Trophoblast cell (in vitro differentiated cells and primary cell): ENCODE results near the gene PRELID2.

Source experiments
- DNase-seq, 2 donors: peaks; one replicate each; pipeline ENCODE4 v3.0.0-alpha.2; 2016
- H2AFZ ChIP-seq: 2 replicates; pipeline ENCODE4 v1.6.1; 2013; ENCODE audit warnings: low read length, moderate library complexity, mild to moderate bottlenecking; ENCODE audit not compliant: insufficient read depth, poor library complexity
- H2AK5ac ChIP-seq: 2 replicates; pipeline ENCODE4 v1.6.1; 2013; ENCODE audit warnings: mild to moderate bottlenecking, low read length
- H2BK120ac ChIP-seq: 2 replicates; pipeline ENCODE4 v1.6.1; 2013; ENCODE audit warnings: low read length, mild to moderate bottlenecking, moderate library complexity; ENCODE audit not compliant: insufficient read depth, poor library complexity
- H2BK12ac ChIP-seq: 2 replicates; pipeline ENCODE4 v1.6.1; 2013; ENCODE audit warnings: mild to moderate bottlenecking, low read length, moderate library complexity
- H2BK5ac ChIP-seq: 2 replicates; pipeline ENCODE4 v1.6.1; 2013; ENCODE audit warnings: low read length, low read depth, moderate library complexity, mild to moderate bottlenecking; ENCODE audit not compliant: poor library complexity
- H3K14ac ChIP-seq: 2 replicates; pipeline ENCODE4 v1.6.1; 2013; ENCODE audit warnings: mild to moderate bottlenecking, low read length
- H3K18ac ChIP-seq: 2 replicates; pipeline ENCODE4 v1.6.1; 2013; ENCODE audit warnings: mild to moderate bottlenecking, low read length
- H3K23ac ChIP-seq: 2 replicates; pipeline ENCODE4 v1.6.1; 2013; ENCODE audit warnings: low read length
- H3K27ac ChIP-seq: 2 replicates; pipeline ENCODE4 v1.5.1; 2013; ENCODE audit warnings: low read depth, mild to moderate bottlenecking, inconsistent platforms, low read length, moderate library complexity
- H3K27me3 ChIP-seq: 2 replicates; pipeline ENCODE4 v1.6.1; 2013; ENCODE audit warnings: inconsistent platforms, mild to moderate bottlenecking, low read length, moderate library complexity; ENCODE audit not compliant: insufficient read depth
- H3K36me3 ChIP-seq, 2 experiments: 1 replicate in 1 of 2; 2 replicates in 1 of 2; pipeline ENCODE4 v1.6.1; 2013; ENCODE audit warnings: low read length in 2 of 2, mild to moderate bottlenecking in 2 of 2, moderate library complexity in 1 of 2; ENCODE audit not compliant: insufficient read depth in 2 of 2, control insufficient read depth in 1 of 2
- H3K4ac ChIP-seq: 2 replicates; pipeline ENCODE4 v1.6.1; 2013; ENCODE audit warnings: low read depth, mild to moderate bottlenecking, low read length, moderate library complexity
- H3K4me1 ChIP-seq, 2 experiments: 1 replicate in 1 of 2; 2 replicates in 1 of 2; pipeline ENCODE4 v1.6.1; 2013; ENCODE audit warnings: low read length in 2 of 2, mild to moderate bottlenecking in 2 of 2, moderate library complexity in 1 of 2; ENCODE audit not compliant: insufficient read depth in 2 of 2, control insufficient read depth in 1 of 2
- H3K4me2 ChIP-seq: 2 replicates; pipeline ENCODE4 v1.6.1; 2013; ENCODE audit warnings: inconsistent platforms, mild to moderate bottlenecking, low read length, moderate library complexity
- H3K4me3 ChIP-seq: 2 replicates; pipeline ENCODE4 v1.5.1; 2013; ENCODE audit warnings: mild to moderate bottlenecking, low read depth, low read length, inconsistent platforms
- H3K79me1 ChIP-seq: one replicate; pipeline ENCODE4 v1.6.1; 2013; ENCODE audit warnings: low read length
- H3K79me2 ChIP-seq: 2 replicates; pipeline ENCODE4 v1.6.1; 2013; ENCODE audit warnings: low read length, mild to moderate bottlenecking; ENCODE audit not compliant: control insufficient read depth, insufficient read depth, poor library complexity
- H3K9ac ChIP-seq: 2 replicates; pipeline ENCODE4 v1.6.1; 2013; ENCODE audit warnings: mild to moderate bottlenecking, low read length
- H3K9me3 ChIP-seq: 2 replicates; pipeline ENCODE4 v1.6.1; 2013; ENCODE audit warnings: low read depth, mild to moderate bottlenecking, control low read depth, inconsistent platforms, low read length; ENCODE audit not compliant: insufficient read depth
- H4K12ac ChIP-seq: 2 replicates; pipeline ENCODE4 v1.6.1; 2013; ENCODE audit warnings: low read depth, mild to moderate bottlenecking, low read length, moderate library complexity
- H4K8ac ChIP-seq: 2 replicates; pipeline ENCODE4 v1.6.1; 2013; ENCODE audit warnings: low read depth, mild to moderate bottlenecking, low read length, moderate library complexity
- H4K91ac ChIP-seq: one replicate; pipeline ENCODE4 v1.6.1; 2013; ENCODE audit warnings: low read depth, mild to moderate bottlenecking, low read length, moderate library complexity
- WGBS: extraction: QIAGEN DNeasy Blood & Tissue Kit; methylation state at CpG from one replicate; pipeline ENCODE4 v1.1.7; 2013; ENCODE audit warnings: missing lambda C conversion rate; ENCODE audit not compliant: insufficient read length, insufficient coverage; ENCODE audit errors: extremely low coverage; 5-methylcytosine and 5-hydroxymethylcytosine counted together

PRELID2 gene

DNA sequence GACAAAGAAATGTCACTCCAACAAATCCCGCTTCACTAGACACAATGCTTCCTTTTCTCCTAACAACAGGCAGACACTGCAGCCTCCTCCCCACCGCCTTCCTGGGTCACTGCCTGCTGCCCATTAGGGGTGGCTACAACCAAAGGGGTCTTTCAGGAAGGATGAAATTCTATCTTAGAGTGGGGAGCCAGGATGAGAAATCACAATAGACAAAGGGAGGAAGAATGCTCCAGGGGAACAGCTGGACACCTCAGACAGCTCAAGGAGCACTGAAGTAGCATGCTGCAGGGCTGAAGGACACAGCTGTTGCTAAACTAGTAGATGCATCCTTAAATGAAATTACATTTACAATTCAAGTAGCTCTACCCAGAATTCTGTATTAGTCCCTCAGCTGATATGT is 54.2 kb downstream of the PRELID2 start:
- no peaks in the 10 kb centered on the region for H3K36me3 ChIP-seq
- H3K4me2 ChIP-seq, result no peak overlapping the region
- no peak overlapping the region for H2AFZ ChIP-seq
- no peak overlapping the region for H3K4me3 ChIP-seq
- no peak overlapping the region for H4K8ac ChIP-seq
- H3K9ac ChIP-seq, result no peak overlapping the region
- WGBS, result no CpG with 5 or more reads among the region's 2 CpGs
- no peak overlapping the region for H3K18ac ChIP-seq
- no peaks in the 10 kb centered on the region for H3K4me1 ChIP-seq
- H3K79me2 ChIP-seq, result no peaks in the 10 kb centered on the region
- H2BK12ac ChIP-seq, result no peak overlapping the region
- H3K4ac ChIP-seq, result no peak overlapping the region
- no peak overlapping the region for H2BK120ac ChIP-seq
- no peak overlapping the region for H4K91ac ChIP-seq
- H3K14ac ChIP-seq, result no peak overlapping the region
- no peak overlapping the region for H3K23ac ChIP-seq
- no peaks in the 10 kb centered on the region for H3K27me3 ChIP-seq
- no peak overlapping the region for H4K12ac ChIP-seq
- no peak overlapping the region for H3K27ac ChIP-seq
- H3K9me3 ChIP-seq, result peaks cover 9% of the 10 kb centered on the region
- no peak overlapping the region for H2BK5ac ChIP-seq
- DNase-seq, result no peak
- H2AK5ac ChIP-seq, result no peak overlapping the region
- no peaks in the 10 kb centered on the region for H3K79me1 ChIP-seq

DNA sequence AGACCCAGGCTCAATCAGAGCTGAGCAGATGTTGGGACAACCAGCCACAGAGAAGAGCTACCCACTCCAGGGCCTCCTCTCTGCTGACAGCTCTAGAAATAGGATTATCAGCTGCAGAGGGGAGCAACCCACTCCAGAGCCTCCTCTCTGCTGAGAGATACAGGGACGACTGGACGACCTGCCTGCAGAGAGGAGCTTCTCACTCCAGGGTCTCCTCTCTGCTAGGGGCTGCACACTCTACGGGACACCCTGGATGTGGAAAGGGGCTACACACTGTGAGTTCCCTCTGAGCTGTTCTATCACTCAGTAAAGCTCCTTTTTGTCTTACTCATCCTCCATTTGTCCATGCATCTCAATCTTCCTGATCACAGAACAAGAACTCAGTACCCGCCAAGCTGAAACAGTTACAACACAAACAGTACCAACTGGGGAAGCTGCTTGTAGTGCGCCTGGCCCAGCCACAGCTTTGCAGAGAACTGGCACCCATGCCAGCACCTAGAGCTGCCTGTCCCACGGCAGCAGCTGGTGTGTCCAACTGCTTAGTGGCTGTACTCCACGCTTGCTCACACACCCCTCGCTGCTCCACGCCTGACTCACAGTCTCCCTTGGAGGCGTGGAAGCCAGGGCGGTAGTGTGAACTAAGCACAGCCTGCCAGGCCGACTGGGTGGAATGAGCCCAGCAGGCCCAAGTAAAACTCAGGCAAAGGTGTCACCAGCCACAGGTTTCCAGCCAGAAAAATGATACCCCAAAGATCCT is 56.8 kb downstream of the PRELID2 start:
- no peak overlapping the region for H3K4me2 ChIP-seq
- H3K4me3 ChIP-seq, result peak overlapping the region; percentile 18
- H3K18ac ChIP-seq, result no peak overlapping the region
- H3K27me3 ChIP-seq, result no peaks in the 10 kb centered on the region
- no peak overlapping the region for H3K9ac ChIP-seq
- H3K27ac ChIP-seq, result no peak overlapping the region
- WGBS, result no CpG with 5 or more reads among the region's 12 CpGs
- H3K9me3 ChIP-seq, result peaks cover 9% of the 10 kb centered on the region
- no peak overlapping the region for H4K8ac ChIP-seq
- H3K36me3 ChIP-seq, result no peaks in the 10 kb centered on the region
- no peak overlapping the region for H3K4ac ChIP-seq
- H4K12ac ChIP-seq, result no peak overlapping the region
- H3K79me1 ChIP-seq, result no peaks in the 10 kb centered on the region
- H2BK120ac ChIP-seq, result no peak overlapping the region
- no peak overlapping the region for H2AFZ ChIP-seq
- H3K79me2 ChIP-seq, result no peaks in the 10 kb centered on the region
- no peak overlapping the region for H3K23ac ChIP-seq
- H3K4me1 ChIP-seq, result no peaks in the 10 kb centered on the region
- H4K91ac ChIP-seq, result no peak overlapping the region
- no peak for DNase-seq
- no peak overlapping the region for H2AK5ac ChIP-seq
- no peak overlapping the region for H3K14ac ChIP-seq
- no peak overlapping the region for H2BK5ac ChIP-seq
- H2BK12ac ChIP-seq, result no peak overlapping the region

DNA sequence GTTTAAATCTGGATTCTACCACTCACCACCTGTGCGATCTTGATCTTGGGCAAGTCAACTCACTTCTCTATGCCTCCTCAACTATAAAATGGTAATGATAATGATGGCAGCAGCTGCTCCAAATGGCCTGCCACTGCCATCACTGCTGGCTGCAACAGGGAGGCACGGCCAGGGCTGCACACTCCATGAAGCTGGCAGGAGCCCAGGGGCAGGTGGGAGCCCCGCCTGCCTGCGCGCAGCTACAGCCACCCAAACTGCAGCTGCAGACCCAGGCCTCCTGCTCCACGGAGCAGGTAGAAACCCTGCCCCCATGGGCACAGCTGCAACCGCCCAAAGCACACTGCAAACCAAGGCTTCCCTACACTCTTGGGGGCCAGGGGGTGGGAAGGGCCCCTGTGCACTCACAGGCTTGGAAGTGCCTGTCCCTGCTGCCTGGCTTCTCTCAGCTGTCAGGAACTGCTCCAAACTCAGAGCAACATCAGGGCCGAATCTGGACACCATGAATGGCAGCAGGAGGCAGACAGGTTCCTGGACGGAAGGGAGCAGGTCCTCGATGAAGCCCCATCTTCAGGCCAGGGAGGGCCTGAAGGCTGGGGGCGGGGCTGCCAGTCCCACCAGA is 57.6 kb downstream of the PRELID2 start:
- no peak overlapping the region for H3K14ac ChIP-seq
- H3K9me3 ChIP-seq, result peaks cover 9% of the 10 kb centered on the region
- H3K4me1 ChIP-seq, result no peaks in the 10 kb centered on the region
- no peaks in the 10 kb centered on the region for H3K27me3 ChIP-seq
- no peak overlapping the region for H4K12ac ChIP-seq
- no peak overlapping the region for H2AFZ ChIP-seq
- no peak overlapping the region for H3K9ac ChIP-seq
- H4K8ac ChIP-seq, result no peak overlapping the region
- H4K91ac ChIP-seq, result no peak overlapping the region
- no peak for DNase-seq
- no peak overlapping the region for H2BK120ac ChIP-seq
- no peaks in the 10 kb centered on the region for H3K79me1 ChIP-seq
- no peak overlapping the region for H2BK5ac ChIP-seq
- H3K79me2 ChIP-seq, result no peaks in the 10 kb centered on the region
- no peak overlapping the region for H2BK12ac ChIP-seq
- H3K4ac ChIP-seq, result no peak overlapping the region
- no peak overlapping the region for H3K18ac ChIP-seq
- H3K27ac ChIP-seq, result no peak overlapping the region
- H3K4me3 ChIP-seq, result no peak overlapping the region
- H3K4me2 ChIP-seq, result no peak overlapping the region
- no peak overlapping the region for H3K23ac ChIP-seq
- no peaks in the 10 kb centered on the region for H3K36me3 ChIP-seq
- H2AK5ac ChIP-seq, result no peak overlapping the region
- no CpG with 5 or more reads among the region's 11 CpGs for WGBS

DNA sequence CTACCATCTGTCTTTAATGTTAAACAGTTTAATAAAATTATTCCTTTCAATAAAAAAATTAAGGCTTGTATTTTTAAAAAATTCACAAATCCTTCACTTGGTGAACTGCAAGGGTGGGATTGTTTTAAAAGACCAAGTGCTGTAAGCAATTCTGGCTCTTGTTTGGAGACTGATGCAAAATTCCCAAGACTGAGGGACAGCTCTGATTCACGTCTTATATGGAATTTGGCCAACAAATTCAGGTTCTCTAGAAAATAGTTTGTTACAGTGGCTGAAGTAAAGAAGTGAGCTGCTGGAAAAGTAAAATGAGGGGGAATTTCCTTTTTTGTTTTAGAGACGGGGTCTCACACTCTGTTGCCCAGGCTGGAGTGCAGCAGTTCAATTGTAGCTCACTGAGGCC is 58.3 kb downstream of the PRELID2 start:
- H3K79me1 ChIP-seq, result no peaks in the 10 kb centered on the region
- H4K8ac ChIP-seq, result no peak overlapping the region
- no peak overlapping the region for H2BK120ac ChIP-seq
- H2AFZ ChIP-seq, result no peak overlapping the region
- WGBS, result no CpG with 5 or more reads among the region's 2 CpGs
- no peak overlapping the region for H3K4me2 ChIP-seq
- no peaks in the 10 kb centered on the region for H3K4me1 ChIP-seq
- no peak overlapping the region for H3K4me3 ChIP-seq
- H3K14ac ChIP-seq, result no peak overlapping the region
- peaks cover 9% of the 10 kb centered on the region for H3K9me3 ChIP-seq
- H2BK5ac ChIP-seq, result no peak overlapping the region
- H4K91ac ChIP-seq, result no peak overlapping the region
- no peak overlapping the region for H3K9ac ChIP-seq
- H2BK12ac ChIP-seq, result no peak overlapping the region
- H3K4ac ChIP-seq, result no peak overlapping the region
- H3K27me3 ChIP-seq, result no peaks in the 10 kb centered on the region
- H3K36me3 ChIP-seq, result no peaks in the 10 kb centered on the region
- no peak overlapping the region for H3K18ac ChIP-seq
- H3K27ac ChIP-seq, result no peak overlapping the region
- no peak overlapping the region for H3K23ac ChIP-seq
- H3K79me2 ChIP-seq, result no peaks in the 10 kb centered on the region
- DNase-seq, result no peak
- no peak overlapping the region for H4K12ac ChIP-seq
- no peak overlapping the region for H2AK5ac ChIP-seq
